Effector CD8-positive, alpha-beta T cell (primary cell): ENCODE measurements around the gene STAM.
"Not testable (repeated sequence)": the region's sequence is repeated elsewhere in the genome, so short reads cannot be mapped to it uniquely, and the experiment has no call there.

Experiments
- DNase-seq: peaks from one replicate; lab custom pipeline; 2025; lab: John Stamatoyannopoulos, UW

STAM gene

DNA sequence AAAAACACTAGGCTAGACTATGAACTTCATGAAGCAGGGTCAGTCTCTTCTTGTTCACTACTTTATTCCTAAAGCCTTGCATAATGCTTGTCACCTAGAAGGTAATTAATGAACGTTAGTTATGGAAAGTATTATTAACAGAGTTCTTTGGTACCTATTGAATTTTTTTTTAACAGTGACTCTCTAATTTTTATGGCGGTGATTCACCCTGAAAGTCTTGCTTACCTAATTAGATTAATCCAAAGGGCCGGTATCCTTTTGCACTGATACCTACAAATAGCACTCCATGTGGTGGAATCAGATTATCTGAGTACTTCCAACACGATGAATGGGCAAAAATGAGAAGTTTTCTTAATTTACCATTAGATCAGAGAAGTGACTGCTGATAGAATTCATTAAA, 31.7 kb downstream of the STAM start:
- DNase-seq: no peak

DNA sequence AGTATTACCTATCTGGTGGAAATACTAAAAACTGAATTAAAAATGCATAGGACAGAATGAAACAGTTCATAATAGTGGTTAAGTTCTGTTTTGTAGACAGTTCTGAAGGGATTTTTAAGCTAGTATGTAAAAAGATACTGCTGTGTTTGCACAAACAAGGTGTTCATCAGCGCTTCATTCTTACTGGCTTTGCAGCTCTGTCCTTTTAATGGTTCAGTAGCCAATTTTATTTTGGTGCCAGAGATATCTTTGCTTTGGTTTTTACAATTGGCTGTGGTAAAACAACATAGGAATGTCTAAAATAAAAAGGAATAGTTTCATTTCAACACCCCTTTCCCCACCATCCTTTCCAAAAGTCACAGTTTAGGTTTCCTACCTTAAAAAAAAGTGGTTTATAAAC, 33.0 kb downstream of the STAM start:
- DNase-seq: no peak

DNA sequence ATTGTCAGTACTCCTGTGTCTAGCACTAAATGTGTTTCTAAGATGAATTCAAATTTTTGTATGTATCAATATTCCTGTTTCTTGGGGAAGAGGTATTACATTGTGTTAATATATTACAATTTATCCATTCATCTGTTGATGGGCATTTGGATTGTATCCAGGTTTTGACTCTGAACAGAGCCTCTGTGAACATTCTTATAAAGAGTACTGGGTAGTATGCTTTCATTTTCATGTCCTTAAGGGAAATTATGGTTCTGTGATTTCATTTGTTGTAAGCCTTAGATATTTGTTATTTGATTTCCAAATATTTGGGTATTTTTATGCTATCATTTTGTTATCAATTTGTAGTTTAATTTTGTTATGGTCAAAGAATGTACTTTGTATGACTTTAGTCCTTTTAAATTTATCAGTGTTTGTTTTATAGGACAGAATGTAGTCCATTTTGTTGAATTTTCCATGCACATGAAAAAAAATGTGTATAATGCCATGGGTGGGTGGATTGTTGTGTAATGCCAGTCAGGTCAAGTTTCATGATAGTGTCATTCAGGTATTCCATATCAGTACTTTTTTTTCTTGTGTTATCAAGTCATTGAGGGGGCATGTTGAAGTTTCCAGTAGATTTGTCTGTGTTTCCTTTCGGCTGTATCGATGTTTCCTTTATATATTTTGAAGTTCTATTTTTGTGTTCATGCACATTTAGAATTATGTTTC, 38.4 kb downstream of the STAM start:
- DNase-seq: no peak

DNA sequence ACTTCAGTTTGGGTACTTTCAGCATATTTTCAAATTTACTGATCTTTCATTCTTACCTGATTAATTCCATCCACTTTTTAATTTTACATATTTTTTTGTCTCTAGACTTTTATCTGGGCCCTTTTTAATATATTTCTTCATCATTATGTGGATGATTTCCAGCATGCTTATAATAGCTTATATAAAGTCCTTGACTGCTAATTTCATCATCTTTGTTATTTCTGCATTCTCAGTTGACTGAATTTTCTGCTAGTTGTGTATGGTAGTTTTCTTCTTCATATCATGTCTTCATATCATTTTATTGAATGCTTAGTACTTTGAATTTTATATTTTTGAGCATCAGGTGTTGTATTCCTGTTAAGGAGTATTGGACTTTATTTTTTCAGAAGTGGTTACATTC, 39.6 kb downstream of the STAM start:
- no peak for DNase-seq

DNA sequence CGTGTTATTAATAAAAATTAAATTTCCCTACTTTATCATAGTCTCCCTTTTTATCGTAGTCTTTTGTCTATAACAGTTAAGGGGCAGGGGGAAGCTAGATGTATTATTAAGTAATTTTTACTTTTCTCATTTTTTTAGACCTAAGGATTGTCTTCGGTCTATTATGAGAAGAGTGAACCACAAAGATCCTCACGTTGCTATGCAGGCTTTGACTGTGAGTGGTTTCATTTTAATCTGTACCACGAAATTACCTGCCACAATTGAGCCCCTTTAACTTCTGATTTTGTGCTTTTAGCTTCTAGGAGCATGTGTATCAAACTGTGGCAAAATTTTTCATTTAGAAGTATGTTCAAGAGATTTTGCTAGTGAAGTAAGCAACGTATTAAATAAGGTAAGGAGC, 40.6 kb downstream of the STAM start:
- no peak for DNase-seq

DNA sequence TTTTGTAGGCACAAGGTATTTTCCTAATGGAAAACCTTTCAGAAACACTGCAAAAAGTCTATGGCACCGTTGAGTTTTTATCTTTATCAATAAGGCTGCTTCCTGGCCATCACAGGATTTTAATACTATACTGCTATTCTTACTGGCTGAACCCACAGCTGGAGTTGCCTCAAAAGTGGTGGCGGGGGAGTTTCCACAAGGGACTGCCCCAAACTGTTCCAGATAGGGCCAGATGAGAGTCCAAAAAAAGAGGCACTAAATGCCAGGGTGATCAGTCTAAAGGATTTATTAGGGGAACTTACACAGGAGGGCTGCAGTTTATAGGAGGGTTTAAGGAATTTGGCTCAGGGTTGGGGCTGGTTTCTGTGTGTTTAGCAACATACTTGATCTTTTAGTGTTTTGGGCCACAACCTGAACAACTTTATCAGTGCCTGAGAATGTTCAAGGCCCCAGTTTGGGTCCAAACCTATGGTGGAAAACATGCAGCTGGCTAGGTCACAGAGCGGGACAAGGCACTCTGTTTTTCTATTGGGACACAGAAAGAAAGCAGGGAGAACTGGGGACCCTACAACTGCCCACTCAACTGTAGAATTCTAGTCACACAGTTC, 41.4 kb downstream of the STAM start:
- DNase-seq: no peak

DNA sequence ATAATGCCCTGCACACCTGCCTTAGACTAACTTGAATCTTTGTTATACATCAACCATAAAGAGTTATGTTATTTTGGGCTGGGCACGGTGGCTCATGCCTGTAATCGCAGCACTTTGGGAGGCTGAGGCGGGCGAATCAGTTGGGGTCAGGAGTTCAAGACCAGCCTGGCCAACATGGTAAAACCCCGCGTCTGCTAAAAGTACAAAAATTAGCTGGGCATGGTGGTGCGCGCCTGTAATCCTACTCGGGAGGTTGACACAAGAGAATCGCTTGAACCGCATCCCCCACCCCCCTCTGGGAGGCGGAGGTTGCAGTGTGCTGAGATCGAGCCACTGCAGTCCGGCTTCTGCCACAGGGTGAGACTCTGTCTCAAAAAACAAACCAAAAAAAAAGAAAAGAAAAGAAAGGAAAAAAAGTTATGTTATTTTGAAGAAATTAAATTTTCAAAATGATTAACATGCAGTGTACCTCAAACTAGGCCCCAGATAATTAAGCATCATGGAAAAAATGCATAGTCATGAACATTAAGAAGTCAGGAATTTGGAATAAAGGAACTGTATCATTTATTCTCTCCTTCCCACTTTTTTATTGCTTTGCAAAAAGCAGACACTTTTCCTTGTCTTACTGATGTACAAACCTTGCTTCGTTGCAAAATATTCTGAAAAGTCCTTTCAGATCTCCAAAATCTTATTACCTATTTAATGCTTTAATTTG, 43.3 kb downstream of the STAM start:
- no peak for DNase-seq

DNA sequence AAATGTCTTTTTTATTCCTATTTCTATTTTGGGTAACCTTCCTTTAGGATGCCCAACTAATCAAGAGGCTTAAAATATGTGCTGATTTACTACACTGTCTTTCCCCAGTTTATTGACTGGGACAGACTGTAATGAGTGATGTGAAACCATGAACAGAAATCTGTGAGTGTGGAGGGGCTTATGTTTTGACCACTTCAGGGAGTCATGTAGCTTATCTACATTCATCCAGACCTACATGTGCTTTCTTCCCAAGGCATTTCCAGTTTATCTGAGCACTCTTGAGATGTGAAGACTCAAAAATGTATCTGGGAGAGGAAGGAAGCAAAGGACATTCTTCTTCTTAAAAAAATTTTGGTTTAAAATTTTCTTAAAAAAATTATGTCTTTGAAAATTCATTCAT, 45.2 kb downstream of the STAM start:
- no peak for DNase-seq

DNA sequence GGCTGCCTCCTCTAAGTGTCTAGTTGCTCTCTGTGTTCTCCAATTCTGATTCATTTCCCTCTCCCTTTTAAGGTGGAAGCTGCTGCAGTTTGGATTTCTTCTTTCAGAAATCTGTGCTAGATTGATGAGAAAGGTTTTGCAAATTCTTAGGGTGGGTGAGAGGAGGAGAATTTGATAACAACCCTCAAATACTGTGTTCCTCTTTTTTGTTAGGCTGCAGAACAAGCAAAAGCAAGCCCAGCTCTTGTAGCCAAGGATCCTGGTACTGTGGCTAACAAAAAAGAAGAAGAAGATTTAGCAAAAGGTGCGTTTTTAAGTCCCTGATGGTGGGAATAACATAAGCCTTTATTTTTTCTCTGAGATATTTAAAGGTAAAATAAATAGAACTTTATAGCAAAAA, 49.1 kb downstream of the STAM start:
- no peak for DNase-seq

DNA sequence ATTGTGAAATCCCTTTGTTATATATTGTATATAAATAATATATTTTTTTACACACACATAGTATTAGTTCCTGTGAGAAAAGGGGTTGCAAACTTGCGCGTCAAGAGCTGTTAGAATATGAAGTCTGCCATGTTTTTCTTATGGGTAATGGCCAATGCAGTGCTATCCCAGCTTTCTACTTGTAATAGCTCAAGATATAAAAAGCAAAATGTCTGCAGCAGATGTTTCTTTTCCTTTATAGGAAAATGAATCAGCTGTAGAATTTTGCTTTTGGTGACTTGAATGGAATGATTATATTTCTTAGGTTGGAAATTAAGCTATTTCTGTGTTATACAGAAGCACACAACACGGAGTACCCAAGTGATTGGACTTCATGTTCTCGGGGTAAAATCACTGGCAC, 54.7 kb downstream of the STAM start:
- DNase-seq: no peak

DNA sequence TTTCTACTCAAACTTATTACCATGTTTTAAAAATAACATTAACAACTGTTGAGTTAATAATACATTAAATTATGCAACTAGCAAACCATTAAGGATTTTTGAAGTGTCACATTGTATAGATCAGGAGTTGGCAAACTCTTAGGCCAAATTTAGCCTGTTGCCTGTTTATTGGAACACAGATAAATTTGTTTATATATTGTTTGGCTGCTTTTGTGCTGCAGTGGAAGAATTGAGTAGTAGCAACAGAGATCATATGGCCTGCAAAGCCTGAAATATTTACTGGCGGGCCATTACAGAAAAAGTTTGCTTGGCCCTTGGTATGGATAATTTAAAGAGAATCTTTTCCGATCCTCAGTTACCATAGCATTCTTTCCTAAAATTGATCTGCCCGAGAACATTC, 57.4 kb downstream of the STAM start:
- no peak for DNase-seq

DNA sequence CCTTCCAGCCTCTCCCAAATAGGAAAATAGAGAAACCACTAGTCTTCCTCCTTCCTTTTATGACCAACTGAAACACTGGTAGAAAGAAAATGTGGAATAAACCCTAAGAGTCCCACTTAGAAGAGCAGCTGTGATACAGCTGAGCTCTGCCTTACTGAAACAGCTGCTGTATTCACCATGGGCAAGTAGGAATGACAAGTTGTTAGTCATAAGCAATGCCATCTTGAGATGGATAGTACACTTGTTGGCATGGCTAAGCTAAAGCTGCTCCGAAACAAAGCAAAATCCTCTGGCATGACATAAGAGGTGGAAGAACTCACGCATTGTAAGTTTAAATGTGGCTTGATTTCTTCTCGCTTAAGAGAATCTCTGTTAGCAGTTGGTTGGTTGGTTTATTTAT, 59.8 kb downstream of the STAM start:
- DNase-seq: no peak

DNA sequence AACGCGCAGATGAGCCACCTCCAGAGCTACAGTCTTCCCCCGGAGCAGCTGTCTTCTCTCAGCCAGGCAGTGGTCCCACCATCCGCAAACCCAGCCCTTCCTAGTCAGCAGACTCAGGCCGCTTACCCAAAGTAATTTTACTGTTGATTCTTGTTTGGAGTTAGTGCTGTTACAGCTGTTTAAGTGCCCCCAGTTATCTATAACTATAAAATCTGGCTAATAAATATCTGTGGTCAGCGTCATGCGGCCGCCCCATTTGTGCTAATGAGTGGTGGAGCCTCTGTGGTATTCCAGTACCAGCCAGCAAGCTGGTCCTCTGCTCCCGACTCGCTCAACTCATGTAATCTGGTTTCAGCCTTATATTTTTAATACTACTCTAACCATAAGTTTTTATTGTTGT, 64.9 kb downstream of the STAM start:
- no peak for DNase-seq

DNA sequence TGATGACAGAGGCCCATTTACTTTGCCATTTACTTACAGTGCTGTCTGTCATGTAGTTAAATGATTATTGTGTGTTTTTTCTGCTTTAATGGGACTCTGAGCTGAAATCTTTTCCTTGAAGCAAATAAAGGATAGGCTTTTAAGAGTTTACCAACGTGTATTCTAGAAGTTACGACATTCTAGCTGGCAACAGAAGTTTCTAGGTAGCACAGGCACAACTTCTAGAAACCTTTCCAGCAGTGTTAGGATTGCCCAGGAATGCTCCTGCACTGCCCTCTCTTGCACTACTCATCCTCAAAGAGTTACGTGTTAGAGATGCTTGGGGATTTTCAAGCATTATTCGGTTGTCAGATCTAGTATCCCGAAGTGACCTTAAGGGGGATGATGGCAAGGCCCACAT, 65.5 kb downstream of the STAM start:
- DNase-seq: no peak

DNA sequence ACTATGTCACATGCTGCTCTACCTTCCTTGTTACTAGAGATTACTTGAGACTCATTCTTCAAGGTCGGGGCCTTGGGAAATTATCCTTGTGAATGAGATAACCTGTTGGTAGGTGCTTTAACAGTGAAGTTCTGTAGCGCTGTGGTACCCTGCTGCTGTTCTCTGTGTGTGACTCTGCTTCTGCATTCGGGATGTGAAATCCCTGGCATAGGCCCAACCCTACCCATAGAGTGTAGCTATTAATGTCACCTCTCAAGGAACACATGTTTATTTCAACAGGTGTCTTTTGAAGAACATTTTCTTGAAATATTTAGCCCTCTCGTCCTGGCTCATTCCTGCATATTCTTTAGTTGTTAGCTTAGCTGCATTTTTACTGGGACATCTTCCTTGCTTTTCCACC, 66.2 kb downstream of the STAM start:
- DNase-seq: no peak

DNA sequence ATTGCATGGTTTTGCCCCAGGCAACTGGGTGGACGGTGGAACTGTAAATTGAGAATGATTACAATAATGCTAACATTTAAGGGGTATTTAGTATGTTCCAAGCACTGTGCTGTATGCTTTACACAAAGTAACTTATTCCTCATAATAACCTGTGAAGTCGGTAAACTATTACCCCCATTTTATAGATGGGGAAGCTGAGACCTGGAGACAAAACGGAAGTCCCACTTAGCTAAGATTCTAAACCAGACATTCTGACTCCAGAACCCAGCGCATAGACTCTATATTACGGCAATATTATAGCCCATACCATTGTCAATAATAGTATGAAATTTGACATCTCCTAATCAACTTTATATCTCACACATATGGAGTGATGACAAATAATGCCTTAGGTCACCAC, 68.1 kb downstream of the STAM start:
- DNase-seq: no peak

DNA sequence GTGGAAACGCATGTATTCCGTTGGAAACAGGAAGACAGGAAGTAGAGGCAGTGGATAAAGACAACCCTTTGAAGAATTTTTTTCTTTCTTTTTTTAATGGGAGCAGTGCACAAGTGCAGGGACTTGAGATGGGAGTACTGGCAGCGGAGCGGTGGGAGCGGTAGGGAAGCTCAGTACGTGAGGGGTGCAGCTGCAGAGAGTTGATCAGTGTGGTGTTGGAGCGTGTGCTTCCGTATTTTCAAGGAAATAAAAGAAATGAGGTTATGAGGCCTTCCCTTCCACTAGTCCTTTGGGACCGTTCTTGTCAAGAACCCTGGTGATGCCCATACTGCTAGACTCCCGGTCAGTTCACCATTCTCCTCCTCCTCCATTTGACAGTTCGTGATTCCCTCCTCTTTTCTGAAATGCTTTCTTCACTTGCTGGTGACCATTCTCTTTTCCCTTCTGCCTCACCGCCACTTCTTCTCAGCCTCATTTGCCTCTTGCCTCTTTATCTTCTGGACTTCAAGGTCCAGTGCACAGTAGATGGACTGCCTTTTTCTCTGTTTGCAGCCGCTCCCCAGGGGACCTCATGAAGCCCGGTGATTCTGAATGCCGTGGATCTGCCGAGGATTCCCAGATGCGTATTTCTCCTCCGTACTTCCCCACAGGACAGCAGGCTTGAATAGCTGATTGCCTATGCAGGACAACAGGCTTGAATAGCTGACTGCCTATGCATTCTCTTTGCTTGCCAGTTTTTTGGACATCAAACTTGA, 68.9 kb downstream of the STAM start:
- no peak for DNase-seq

DNA sequence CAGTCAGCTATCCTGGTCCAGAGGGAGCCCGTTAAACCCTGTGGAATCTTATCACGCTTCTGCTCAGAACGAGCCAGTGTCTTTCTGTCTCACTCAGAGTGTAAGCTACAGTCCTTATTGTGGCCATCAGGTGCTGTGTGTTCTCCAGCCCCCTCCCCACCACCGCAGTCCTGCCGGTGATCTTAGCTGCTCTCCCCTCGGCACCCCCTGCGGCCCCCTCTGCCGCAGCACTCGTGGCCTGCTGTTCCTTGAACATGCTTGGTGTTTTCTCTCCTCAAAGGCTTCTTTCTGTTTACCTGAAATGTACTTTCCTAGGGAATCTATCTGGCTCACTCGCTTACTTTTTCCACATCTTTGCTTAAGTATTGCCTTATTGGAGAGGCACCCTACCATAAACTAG, 69.8 kb downstream of the STAM start:
- DNase-seq: no peak

DNA sequence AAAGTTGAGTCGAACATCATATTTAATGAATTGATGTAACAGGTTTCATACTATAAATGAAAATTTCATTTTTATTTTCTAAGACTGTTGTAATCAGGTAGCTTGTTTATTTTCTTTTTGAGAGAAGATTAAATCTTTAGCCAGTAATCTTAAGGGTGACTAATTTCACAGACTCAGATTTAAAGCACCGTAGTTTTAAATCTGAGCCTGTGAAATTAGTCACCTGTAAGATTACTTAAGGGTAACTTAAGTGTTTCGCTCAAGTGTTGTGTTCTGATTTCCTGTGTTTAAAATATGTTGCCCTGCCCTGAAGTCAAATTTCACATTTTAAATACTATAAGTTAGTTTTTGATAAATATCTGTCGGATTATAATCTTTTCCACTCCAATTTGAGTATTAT, 72.2 kb downstream of the STAM start:
- no peak for DNase-seq

DNA sequence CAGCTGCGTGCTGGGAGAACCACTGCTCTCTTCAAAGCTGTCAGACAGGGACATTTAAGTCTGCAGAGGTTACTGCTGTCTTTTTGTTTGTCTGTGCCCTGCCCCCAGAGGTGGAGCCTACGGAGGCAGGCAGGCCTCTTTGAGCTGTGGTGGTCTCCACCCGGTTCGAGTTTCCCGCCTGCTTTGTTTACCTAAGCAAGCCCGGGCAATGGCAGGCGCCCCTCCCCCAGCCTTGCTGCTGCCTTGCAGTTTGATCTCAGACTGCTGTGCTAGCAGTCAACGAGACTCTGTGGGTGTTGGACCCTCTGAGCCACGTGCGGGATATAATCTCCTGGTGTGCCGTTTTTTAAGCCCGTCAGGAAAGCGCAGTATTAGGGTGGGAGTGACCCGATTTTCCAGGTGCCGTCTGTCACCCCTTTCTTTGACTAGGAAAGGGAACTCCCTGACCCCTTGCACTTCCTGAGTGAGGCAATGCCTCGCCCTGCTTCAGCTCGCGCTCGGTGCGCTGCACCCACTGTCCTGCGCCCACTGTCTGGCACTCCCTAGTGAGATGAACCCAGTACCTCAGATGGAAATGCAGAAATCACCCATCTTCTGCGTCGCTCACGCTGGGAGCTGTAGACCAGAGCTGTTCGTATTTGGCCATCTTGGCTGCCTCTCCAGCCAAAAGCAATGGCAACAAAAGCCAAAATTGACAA, 78.5 kb downstream of the STAM start:
- not testable (repeated sequence) for DNase-seq

DNA sequence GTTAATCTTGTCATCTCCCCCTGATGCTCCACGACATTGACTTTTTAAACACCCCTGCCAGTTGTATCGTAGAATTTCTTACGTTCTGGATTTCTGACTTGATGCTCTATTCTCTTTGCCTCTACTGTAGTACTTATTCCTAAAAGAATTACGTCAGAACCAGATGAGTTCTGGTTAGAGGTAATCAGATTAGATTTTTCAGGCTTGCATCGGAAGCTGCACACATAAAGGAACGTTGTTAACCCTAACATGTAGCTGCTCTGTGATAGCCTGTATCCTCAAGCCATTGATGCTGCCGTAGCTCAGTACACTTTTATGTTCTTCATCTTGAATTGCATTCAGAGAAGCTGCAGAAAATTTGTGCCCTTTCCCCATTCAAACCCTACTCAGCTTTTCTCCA, 81.8 kb downstream of the STAM start:
- DNase-seq: no peak

DNA sequence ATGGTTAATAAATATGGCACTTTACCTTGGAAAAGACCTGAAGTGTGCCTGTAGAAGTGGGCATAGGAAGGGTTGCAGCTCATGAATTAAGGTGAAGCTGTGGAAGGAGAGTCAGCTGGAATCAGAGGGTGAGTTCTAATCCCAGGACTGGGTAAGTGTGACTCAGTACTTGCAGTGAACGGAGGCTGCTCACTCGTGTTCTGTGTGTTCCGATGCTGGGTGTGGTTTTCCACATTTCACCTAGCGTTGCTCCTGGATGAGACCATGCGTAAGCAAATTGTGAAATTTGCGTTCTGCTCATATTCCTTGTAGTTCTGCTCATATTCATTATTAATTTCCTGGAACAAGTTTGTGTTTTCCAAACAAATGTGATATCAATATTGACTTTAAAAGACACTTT, 85.7 kb downstream of the STAM start:
- no peak for DNase-seq
